Activated CD4-positive, CD25-positive, alpha-beta regulatory T cell treated with anti-CD3 and anti-CD28 coated beads, Interleukin-2, amount 50 U/mL, for 16 hours (primary cell): ENCODE results near the gene FSTL1.
"Not testable (repeated sequence)": the region's sequence is repeated elsewhere in the genome, so short reads cannot be mapped to it uniquely, and the experiment has no call there.

ENCODE experiments used
- DNase-seq: peaks from one replicate; pipeline ENCODE4 v3.0.0-alpha.2; 2020; ENCODE audit warnings: low read depth, low spot score

The FSTL1 gene

GRCh38 chr3:120418446-120418845 lies 32.3 kb downstream of the FSTL1 start:
- DNase-seq: no peak

DNA sequence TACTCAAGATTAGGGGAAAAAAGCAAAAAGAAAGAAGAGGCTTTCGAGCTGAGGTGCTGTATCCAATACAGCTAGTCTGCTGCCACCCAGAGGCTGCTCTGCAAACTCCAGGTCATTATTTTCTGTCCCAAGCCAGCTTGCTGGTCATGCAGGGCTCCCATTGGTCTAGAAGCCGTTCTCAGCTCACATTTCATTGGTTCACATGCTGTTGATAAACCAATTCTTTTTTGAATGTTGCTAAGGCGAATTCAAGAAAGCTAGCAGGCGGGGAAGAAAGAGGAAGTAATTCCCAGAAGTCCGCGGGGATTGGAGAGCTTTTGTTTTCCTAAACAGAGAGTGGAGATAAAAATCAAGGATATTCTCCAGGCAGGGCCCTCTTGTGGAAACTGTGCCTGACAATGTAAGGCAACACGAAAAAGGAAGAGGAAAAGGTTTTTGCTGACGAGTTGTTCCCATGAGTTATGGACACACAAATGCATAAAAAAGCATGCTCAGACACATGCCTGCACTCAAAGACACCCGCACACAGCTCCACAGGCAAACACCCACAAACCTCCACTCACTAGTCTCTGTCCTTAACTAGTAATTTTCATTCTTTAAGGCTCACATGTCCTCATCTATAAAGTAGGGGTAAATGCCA lies 33.4 kb downstream of the FSTL1 start:
- peak; percentile 59 for DNase-seq

- no peak for DNase-seq
Measured at GRCh38 chr3:120416868-120417267, 33.9 kb downstream of the FSTL1 start.

GRCh38 chr3:120415756-120416155 lies 35.0 kb downstream of the FSTL1 start:
- no peak for DNase-seq

GRCh38 chr3:120410541-120410940 lies 40.3 kb downstream of the FSTL1 start:
- no peak for DNase-seq

DNA sequence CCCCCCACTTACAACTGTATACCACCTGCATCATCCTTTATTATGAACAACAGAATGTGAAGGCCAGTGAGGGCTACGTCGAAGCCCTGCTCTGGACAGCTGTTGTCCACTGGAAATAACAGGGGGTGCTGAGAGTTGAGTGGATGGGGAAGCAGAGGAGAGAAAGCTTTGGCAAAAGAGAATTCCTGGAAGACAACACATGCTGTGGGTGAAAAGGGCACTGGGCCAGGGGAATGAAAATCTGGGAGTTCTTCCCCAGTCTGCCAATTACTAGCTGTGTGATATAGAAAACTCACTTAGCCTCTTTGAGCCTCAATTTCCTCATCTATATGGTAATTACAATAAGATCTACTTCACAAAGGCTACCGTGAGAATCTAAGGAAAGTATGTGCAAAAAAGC lies 40.7 kb downstream of the FSTL1 start:
- no peak for DNase-seq

- no peak for DNase-seq
Measured at GRCh38 chr3:120407508-120408287, 43.1 kb downstream of the FSTL1 start.

DNA sequence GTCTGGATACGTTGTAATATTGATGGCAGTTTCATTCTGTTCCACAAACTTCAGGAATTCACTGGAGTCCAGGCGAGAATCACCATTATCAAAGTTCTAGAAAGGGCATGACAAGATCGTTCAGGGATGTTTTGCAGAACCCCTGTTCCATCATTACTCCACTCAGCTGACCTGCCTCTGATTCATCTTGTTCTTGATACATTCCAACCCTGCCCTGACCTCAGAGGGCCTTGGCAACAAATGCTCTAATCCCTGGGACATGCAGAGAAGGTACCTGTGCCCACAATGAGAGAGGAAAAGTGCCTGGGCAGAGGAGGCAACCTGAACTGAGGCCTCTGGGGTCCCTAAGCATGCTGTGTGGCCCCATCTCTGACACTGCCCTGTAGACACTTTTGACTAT lies 45.9 kb downstream of the FSTL1 start:
- no peak for DNase-seq

GRCh38 chr3:120402257-120402656 lies 48.5 kb downstream of the FSTL1 start:
- DNase-seq: no peak

DNA sequence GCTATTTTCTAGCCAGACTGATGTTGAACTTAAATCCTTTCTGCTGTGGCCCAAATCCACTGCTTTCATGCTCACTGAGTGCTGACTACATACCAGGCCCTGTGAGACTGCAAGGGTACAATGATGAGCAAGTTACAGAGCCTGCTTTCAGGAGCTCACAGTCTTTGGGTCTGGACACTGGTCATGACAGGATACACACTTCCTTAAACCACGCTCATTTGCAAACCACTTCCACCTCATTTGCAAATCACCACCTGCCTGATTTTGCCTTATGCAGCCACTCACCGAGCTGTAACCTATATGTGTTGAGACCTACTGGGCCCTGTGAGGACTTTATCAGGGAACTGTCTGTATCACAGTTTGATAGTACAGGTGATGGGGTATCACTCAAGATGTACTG lies 51.4 kb downstream of the FSTL1 start:
- no peak for DNase-seq

- DNase-seq: no peak
Measured at GRCh38 chr3:120396469-120396868, 54.3 kb downstream of the FSTL1 start.

DNA sequence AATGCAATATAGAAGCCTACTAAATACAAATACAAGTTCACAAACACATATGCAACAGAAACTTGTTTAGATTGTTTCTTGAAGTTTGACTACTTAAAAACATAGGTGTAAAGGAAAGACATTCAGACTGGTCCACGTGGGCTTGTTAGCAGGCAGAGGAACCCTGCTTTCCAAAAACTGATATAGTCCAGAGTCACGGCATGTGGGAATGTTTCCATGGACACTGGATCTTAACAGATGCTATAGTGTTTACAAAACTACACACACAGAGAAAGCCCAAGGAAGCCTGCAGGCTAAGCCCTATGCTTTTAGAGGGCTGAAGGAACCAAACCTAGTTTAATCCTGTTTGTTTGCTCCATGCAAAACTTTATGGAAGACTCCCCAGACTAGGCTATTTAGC lies 56.4 kb downstream of the FSTL1 start:
- no peak for DNase-seq

DNA sequence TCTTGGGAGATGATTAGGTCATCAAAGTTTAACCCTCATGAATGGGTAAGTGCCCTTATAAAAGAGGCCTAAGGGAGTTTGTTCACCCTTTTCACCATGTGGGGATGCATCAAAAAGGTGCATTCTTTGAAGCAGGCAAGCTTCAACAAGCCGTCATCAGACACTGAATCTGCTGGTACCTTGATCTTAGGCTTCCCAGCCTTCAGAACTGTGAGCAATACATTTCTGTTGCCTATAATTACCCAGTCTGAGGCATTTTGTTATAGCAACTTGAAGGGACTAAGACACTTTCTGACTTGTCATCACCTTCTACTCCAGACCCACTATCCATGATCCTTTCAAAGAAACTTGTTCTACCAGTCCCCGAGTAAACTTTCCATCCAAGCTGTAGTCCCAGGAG lies 57.0 kb downstream of the FSTL1 start:
- no peak for DNase-seq

DNA sequence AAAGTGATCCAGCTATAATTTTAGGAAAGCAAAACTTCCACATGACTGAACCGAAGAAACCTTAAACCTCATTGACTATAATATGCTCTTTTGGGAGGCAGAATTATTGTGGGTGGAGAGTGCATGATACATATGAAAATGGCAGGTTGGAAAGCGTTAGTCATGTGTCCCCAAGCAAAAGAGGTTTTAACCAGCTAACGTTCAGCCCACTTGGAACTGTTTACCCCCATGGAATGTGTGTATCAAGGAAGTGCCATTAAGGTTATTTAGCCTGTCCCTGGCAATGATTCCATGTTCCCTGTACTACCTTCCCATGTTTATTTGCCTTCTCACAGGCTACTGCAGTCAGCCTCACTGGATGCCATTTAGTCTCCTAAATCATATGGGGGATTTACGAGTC lies 57.5 kb downstream of the FSTL1 start:
- no peak for DNase-seq

- no peak for DNase-seq
Measured at GRCh38 chr3:120382941-120383447, 67.8 kb downstream of the FSTL1 start.

GRCh38 chr3:120381503-120381902 lies 69.3 kb downstream of the FSTL1 start:
- no peak for DNase-seq

- not testable (repeated sequence) for DNase-seq
Measured at GRCh38 chr3:120377948-120378347, 72.8 kb downstream of the FSTL1 start.

DNA sequence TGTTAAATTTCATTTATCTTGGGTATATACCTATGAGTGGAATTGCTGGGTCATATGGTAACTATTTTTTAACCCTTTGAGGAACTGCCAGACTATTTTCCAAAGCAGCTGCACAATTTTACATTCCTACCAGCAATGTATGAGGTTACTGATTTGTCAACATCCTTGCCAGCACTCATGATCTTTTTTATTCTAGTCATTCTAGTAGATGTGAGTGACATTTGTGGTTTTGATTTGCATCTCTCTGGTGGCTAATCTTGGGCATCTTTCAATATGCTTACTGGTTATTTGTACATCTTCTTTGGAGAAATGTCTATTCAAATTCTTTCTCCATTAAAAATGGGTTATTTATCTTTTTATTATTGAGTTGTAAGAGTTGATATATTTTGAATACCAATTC lies 80.3 kb downstream of the FSTL1 start:
- no peak for DNase-seq

GRCh38 chr3:120369037-120369467 lies 81.7 kb downstream of the FSTL1 start:
- no peak for DNase-seq

- no peak for DNase-seq
Measured at GRCh38 chr3:120368172-120368571, 82.6 kb downstream of the FSTL1 start.

- no peak for DNase-seq
Measured at GRCh38 chr3:120364821-120365220, 86.0 kb downstream of the FSTL1 start.

DNA sequence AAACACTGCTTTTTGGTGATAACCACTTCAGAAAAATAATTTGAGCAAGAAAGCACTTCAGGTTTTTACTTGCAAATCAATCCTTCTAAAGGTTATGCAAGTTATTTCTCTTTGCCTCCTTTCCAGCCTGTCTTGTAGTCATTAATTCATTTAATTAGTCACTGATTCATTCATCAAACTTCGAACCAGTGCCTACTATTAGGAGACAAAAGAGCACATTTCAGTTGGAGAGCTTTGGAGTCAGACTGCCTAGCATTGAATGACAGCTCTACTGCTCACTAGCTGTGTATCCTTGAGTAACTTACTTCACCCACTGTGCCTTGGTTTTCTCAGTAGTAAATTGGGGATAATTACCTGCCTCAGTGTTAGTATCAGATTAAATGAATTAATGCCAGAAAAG lies 86.7 kb downstream of the FSTL1 start:
- no peak for DNase-seq

- no peak for DNase-seq
Measured at GRCh38 chr3:120357807-120358206, 93.0 kb downstream of the FSTL1 start.
